Fibroblast of skin of scalp (primary cell): ENCODE data around the gene CDC42BPA.
"Not testable (repeated sequence)": the region's sequence is repeated elsewhere in the genome, so short reads cannot be mapped to it uniquely, and the experiment has no call there.

Experiments used
- DNase-seq: peaks from one replicate; pipeline ENCODE4 v3.0.0-alpha.2; 2013

CDC42BPA gene

DNA sequence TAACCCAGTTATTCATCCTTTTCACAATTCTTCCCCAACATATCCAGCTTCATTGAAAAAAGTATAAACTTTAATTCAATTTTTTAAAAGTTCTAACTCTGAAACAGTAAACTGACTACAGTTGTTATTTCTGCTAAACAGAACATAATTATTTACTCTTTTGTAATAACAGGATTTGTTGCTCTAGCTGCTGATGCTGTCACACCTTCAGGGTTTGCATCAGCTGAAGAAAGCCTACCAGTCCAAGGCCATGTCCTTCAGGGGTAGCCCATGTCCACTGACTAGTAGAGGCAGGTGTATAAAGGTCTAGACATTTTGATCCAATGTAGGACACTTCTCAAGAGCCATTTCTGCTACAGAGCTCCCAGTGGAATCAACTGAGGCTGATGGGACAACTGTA, 107.7 kb downstream of the CDC42BPA start:
- DNase-seq, result no peak

DNA sequence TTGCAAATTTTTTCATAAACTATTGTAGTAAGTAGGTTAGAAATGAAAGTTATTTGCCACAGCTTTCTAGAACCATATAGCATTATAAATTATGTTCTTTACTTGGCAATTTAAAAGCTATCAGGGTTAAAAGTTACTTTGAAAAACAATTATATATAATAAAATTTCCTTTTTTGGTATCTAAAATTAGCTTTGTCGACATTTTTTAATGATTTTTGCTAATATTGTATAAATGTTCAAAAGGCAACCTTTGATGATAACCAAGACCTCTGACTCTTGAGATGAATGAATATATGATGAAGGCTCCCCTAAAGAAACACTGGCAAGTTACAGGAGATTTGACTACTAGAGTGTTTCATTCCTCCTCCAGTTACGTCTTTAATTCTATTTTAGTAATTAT, 121.2 kb downstream of the CDC42BPA start:
- DNase-seq, result no peak

DNA sequence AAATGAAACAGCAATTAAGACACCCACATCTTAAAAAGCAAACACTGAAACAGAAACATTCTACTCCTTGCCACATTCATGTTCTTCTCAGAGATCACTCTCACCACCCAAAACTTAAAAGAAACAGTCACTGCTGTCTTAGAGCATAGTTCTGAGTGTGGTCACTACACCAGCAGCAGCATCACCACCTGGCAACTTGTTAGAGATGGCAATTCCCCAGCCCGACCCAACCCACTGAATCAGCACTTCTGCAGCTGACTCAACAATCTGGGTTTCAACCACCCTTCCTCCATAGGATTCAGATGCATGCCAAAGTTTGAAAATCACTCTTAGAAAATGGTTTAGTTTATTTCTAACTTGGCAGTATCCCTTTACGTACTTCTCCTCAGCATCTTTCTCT, 126.1 kb downstream of the CDC42BPA start:
- peak; percentile 91 for DNase-seq

DNA sequence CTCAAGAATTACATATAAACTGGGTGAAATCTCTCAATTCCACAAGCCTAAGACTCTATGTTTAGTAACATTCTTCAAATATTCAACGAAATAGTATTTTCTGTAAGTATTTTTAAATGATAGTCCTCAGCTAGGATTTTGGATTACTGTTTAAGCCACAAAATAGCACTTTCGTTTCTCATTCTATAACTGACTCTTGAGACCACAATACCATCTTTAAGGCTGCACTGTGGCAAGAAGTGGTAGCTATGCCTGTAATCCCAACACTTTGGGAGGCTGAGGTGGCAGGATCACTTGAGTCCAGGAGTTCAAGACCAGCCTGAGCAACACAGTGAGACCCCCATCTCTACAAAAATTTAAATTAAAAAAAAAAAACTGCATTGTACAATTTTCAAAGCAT, 126.7 kb downstream of the CDC42BPA start:
- no peak for DNase-seq

DNA sequence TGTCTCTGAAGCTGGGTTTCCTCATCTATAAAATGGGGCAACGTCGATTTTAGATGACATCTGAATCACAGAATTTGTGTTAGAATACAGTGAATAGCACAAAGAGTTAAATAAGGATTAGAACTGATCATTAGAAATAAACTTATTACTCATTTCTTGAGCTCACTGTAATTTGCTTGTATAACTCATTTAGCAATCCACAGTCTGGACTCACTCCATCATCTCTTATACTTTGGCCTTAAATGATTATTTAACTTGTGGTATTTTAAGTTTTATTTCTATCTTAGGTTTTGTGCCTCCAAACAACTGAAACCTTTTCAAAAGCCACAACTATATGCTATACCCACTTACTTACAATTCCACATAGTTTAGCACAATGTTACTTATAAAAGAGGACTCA, 128.0 kb downstream of the CDC42BPA start:
- no peak for DNase-seq

DNA sequence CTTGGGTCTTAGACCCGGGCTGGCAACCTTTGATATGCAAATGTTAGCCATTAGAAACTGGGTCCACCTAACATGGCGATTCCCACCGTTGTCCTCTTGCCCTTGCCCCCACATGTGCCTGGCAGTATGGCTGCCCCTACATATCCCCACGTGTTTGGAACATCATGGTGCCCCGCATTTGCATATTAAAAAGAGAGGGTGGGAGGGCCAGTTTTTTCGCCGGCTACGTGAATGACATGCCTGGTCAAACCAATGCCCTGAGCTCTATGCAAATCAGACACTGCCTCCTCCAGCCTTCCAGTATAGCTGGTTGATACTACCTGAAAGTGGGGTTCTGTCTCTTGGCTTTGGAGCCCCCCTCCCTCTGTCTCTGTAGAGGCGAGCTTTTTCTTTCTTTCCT, 133.0 kb downstream of the CDC42BPA start:
- no peak for DNase-seq

DNA sequence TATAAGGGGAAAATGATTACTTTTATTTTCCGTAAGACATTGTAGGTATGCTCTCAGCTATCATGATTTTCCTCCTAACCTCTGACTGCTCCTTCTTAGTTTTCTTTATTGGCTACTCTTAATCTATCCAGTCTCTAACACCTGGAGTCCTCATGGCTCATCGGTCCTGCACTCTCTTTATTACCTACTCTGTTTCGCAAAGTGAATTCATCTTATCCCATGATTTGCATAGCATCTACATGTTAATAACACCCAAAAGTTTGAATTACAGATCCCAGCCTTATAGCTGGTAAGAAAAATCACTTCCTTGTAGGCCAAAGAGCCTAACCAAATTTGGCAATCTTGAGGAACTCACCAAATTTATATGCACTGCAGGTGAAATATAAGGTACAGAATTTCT, 136.3 kb downstream of the CDC42BPA start:
- DNase-seq, result no peak

DNA sequence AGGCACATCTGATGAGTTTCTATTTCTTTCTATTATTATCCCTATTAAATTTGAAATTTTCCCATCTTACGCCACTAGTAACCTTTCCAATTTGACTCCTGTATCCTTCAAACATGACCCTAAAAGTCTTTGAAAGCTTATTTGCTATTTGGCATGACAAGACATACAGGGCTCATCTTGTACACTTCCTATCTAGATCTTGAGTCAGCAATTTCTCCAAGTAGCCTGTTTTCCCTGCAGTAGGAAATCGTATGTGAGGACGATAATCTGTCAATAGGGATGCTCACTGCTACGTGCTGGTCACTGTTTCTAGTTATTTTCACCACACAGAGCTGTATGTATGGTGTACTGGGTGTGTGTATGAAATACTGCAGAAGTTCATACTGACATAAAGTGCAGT, 142.7 kb downstream of the CDC42BPA start:
- no peak for DNase-seq

DNA sequence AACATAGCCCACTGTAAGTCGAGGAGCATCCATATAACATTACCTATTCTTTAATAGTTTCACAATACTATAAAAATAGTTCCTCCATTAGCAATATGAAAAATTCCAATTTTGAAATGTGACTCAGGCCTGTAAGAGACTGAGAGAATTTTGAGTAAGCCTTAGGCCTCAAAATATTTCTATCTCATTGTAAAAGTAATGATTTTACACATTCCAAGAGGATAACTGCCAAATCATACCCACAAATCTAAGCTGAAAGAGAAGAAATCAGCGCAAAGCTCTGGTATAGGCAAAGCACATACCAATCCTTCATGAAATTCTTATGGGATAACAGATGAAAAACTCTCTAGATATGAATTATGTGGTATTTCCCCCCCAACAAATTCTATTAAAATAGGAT, 144.1 kb downstream of the CDC42BPA start:
- DNase-seq, result peak; percentile 92

DNA sequence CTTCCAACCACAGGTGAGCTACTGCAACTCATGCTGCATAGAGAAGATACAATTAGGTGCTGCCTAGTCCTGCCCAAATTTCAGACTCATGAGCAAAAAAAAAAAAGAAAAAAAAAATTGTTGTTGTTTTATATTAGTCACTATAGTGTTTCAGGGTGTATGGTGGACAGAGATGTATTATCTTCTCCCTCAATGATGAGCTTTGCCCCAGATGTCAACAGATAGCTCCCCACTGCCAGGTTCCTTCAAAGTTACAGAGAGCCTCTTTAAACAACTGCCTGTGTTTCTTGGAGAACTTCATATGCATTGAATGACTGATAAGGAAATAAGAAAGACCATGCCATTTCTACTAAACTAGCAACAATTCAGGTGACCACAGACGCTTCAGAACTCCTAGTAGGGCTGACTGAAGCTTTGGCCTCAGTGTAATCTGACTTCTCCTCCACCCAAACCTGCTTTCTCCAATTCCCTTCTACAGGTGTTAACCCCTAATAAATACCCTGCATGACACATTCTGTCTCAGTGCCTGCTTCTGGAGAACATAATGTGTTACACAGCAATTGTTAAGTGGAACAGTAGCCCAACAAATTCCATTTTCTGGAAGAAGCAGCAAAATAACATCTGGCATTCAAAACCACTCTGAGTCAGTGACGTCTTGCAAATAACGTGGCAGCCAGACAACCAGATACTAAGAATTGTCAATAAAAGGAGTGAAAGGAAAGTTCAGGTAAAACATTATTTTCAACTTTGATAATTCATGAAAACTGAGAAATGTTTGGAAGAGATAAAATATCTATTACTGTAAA, 147.7 kb downstream of the CDC42BPA start:
- DNase-seq, result peak; percentile 34

DNA sequence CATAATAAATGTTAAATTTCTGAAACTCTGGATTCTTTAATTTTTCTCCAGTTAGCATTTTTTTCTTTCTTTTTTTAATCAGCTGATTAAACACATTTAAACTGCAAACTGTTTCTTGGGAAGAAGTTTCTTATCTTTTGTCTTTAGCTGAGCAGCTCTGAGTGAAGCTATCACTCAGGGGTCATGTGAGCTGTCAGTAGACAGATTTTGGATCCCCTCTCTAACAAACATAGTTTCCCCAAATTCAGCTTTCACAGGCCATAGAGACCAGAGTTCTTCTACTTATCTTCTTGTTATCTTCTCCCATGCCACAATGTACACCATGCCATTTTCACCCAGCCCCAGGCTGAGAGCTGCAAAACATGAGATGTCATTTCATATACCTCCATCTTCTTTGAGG, 148.9 kb downstream of the CDC42BPA start:
- DNase-seq, result no peak

DNA sequence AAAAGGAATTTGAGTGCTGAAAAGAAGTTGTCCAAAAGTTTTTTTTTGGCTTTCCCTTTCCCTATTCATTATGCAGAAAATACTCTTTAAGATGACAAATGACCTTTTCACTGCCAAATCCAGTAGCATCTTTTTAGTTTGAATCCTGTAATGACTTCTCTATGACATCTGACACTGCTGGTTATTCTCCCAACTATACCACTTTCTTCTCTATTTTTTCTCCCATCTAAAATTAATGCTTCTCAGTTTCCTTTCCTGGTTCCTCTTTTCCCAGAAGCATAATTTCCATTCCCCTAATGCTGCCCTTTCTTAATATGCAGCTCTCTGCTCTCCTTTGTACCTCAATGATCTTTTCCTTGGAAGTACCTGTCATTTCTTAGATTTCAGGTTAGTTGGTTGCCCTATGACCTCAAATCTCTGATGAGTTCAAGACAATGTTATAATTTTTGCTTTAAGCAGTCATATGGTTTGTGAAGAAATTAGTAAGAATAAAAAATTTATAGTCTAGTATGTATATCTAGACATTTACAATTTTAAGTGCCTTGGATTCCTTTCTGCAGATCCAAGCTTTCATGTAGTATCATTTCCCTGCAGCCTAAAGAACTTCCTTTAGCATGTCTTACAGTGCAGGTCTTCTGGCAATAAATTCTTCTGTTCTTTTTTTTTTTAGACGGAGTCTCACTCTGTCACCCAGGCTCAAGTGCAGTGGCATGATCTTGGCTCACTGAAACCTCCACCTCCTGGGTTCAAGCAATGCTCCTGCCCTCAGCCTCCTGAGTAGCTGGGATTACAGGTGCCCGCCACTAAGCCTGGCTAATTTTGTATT, 150.8 kb downstream of the CDC42BPA start:
- no peak for DNase-seq

DNA sequence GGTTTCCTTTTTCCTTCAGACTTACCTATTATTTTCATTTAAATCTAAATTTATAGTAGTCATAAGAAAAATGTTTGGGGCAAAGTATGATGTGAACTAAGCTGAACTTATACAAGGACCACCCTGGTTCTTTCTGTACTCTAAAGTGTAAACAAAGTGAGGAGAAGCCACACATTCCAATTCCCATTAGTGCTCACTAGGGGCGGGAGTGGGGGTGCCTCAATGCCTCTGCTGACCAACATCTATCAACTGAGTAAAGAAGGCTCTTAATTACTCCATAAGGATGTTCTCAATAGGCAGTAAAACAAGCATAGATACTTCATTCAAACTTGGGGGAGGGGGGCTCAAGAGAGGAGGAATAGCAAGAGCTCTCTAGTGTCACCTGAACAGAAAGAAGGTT, 151.7 kb downstream of the CDC42BPA start:
- DNase-seq, result peak; percentile 16

DNA sequence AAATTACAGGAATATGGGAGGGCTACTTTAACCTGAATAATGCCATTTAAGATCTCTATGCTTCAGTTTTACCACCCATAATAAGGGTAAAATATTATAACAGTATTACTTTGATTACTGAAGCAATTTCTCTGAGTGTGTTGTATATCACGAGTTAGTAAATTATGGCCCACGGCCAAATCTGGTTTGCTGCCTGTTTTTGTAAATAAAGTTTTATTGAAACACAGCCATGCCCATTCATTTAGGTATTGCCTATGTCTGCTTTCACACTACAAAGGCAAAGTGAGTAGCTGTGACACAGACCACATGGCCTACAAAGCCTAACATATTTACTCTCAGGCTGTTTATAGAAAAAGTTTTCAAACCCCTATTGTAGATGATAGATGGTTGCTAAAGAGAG, 156.8 kb downstream of the CDC42BPA start:
- DNase-seq, result no peak

DNA sequence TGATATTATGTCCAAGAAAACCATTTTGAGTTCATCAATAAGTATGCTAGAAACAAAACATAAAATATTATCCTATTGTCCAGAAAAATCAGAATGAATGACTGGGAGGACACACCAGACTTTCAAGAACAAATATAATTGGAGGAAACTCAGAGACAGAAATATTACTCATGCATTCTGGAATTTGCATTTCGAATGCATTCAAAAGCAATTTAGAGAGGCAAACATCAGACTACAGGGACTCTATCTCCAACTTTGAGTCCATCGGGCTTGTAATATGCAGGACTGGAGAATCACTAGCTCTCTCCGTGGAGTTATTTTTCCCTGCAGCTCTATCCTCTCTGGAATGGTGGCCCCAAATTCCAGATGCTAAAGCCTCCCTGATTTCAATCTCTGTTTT, 161.8 kb downstream of the CDC42BPA start:
- DNase-seq, result no peak

DNA sequence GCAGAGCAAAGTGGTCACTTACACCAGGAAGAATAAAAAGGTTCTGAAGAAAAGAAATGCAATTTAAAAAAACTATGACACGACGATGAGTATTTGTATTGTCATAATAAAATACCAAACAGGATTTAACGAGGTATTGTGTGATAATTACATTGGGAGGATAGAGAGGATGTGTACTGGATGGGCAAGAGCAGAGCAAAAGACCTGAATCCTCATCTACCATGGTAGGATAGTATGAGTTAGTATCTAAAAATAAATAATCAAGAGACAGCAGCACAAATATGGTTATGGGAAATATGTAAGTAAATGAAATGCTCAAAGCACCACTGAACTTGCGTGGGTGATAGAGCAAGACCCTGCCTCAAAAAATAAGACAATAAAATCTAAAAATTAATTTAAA, 162.6 kb downstream of the CDC42BPA start:
- DNase-seq, result no peak

DNA sequence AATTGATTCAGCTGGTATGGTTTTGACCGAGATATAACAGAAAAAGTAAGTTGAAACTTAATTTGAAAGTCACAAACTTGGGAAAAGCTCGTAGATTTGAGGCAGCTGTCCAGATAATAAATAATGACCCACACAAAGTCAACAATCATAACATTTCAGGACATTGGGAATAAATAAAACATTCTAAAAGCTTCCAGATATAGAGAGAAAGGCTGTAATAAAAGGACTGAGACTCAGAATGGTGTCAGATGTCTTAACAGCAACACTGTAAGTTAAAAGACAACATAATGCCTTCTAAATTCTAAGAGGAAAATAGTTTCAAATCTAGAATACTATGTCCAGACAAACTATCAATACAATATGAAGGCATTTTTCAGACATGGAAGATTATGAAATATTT, 163.3 kb downstream of the CDC42BPA start:
- no peak for DNase-seq

DNA sequence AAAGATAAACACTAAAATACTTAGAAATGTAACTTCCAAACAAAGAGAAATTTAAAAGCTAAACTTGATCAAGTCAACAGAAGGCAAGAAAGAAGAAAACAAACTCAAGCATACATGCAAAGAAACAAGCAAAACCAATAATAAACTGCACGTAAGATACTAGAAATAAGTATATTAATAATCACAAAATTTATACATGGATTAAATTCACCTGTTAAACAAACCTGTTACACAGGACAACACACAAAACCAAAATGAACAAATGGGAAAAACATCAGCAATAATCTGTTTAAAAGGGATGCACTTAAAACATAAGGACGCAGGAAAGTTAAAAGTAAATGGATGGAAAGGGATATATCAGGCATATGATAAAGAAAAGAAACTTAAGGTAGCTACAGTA, 165.8 kb downstream of the CDC42BPA start:
- DNase-seq, result no peak

DNA sequence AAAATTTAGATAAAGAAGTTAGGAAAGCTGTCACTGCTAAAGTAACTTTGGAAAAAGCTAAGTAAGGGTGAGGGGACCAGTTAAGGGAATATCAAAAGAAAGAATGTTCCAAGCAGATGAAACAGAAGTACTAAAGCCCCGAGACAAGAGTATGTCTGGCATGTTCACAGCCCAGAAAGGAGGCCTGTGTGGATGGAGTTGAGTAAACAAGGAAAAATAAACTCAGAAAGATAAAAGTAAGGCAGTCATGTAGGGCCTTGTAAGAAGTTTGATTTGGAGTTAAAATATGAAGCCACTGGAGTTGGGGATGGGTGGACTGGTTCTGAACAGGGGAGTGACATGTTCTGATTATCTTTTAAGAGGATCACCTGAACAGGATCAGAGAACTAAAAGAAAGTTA, 177.9 kb downstream of the CDC42BPA start:
- DNase-seq, result no peak

DNA sequence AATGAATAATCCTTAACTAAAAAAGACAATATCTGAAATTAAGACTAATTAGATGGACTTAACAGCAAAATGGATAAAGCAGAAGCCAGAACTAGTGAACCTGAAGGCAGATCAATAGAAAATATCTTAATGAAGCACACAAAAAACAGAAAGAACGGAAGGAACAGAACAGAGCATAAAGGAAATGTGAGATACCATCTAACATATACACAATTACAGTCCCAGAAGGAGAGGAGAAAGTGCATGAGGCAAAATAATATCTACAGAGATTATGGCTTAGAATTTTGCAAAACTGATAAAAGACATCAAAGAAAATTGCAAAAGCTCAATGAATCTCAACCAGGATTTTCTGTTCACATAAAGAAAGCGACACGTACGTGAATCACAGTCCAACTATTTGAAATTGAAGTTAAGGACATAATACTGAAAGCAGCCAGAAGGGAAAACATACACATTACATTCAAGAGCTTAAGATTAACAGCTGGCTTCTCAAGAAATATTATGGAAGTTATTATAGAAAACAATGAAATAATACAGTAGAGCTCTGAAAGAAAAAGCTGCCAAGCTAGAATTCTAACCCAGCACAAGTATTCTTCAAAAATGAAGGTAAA, 182.0 kb downstream of the CDC42BPA start:
- no peak for DNase-seq

DNA sequence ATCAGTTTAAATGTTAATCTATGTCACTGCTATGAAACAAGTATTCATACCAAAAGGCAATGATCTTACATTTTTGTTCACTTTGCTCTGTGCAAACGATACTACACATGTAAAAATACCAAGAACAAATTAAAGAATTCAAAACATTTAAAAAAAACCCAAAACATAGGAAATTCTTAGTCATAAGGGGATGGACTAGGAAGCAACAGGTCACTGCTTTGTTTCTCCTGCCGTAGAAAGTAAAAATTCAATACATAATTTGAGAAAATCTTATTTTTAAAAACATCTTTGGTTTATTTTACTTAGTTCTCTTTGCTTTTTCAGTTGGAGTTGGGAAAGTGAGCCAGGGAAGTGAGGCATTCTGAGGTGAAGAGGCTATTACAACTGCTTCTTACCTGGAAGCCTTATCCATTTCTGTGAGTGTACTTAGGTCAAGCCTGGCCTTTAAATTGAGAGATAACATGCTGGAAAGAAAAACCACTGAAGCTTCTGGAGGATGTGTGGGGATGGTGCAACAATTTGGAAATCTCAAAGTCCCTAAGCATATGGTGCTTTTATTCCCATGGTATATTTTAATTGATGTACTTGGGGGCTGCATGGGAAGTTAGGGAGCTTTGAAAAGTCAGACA, 183.5 kb downstream of the CDC42BPA start:
- peak; percentile 21 for DNase-seq

DNA sequence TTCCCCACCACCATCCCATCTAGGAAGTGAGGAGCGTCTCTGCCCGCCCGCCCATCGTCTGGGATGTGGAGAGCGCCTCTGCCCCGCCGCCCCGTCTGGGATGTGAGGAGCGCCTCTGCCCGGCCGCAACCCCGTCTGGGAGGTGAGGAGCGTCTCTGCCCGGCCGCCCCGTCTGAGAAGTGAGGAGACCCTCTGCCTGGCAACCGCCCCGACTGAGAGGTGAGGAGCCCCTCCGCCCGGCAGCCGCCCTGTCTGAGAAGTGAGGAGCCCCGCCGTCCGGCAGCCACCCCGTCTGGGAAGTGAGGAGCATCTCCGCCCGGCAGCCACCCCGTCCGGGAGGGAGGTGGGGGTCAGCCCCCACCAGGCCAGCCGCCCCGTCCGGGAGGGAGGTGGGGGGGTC, 185.6 kb downstream of the CDC42BPA start:
- DNase-seq, result not testable (repeated sequence)

DNA sequence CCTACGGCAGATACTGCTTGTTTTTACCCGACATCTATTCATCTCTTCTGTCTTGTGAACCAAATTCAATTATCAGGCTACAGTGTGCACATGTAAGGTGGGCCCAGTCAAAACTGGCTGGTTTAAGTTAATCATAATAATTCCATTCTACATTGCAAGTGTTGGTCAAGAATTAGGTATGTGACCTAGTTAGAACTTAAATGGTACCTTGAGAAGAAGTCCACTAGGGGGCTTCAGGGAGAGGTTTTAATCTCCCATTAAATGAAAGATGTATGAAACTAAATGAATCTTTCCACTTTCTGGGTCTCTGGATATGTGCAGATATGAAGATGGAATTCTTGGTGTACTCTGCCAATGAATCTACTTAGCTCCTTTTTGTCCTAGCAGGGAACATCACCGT, 187.1 kb downstream of the CDC42BPA start:
- DNase-seq, result peak; percentile 60
